Fibroblast of villous mesenchyme (primary cell): Measurements from ENCODE around the gene EGFLAM. TPM values are rescaled to one million over a fixed set of nuclear protein-coding genes. Genes with fewer than 3 reads are reported as not detected.

ENCODE experiments used
- DNase-seq: peaks from one replicate; pipeline ENCODE4 v3.0.0-alpha.2; 2010; ENCODE audit warnings: low read depth
- H3K4me3 ChIP-seq: 2 replicates; pipeline ENCODE4 v1.5.1; 2011; ENCODE audit warnings: low read depth, mild to moderate bottlenecking, low read length
- total RNA-seq: library from RNA; depleted of rRNA; stranded (reverse); fragments of >200 nt; gene quantifications from 2 replicates; pipeline ENCODE4 v1.2.3, GENCODE V29; 2012
- TF ChIP-seq, protein P1 (sequence below): IDR thresholded peaks from 2 replicates; pipeline ENCODE4 v1.5.1; 2012; ENCODE audit warnings: low read depth, mild to moderate bottlenecking, low read length; ENCODE audit not compliant: insufficient read depth

The EGFLAM gene
- total RNA-seq, 1 donor: 3.0 TPM

DNA sequence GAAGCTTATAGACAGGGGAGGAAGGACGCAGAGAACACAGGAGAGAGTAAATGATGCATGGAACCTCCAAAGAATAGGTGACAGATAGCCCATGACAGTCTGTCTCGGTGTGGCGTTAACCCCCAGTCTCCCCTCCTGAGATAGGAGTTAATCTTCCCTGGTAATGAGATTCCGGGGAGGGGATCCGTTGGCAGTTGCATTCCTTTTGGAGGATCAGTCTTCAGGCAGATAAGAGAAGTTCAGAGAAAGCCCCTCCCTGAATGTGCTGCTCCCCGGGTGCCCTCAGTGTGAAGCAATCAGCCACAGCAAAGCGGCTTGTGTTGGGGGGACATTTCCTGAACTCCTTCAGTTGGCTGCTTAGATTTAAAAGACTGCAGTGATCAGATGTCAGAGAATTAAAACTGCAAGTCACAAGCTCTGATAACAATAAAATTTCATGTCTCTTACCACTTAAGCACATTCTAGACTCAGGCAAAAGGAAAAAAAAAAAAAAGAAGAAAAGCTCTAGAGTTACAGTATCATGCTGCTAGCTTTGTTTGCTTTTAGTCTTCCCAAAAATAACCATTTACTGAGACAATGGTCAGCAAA lies 121.1 kb downstream of the EGFLAM start:
- TF ChIP-seq, protein P1, sequence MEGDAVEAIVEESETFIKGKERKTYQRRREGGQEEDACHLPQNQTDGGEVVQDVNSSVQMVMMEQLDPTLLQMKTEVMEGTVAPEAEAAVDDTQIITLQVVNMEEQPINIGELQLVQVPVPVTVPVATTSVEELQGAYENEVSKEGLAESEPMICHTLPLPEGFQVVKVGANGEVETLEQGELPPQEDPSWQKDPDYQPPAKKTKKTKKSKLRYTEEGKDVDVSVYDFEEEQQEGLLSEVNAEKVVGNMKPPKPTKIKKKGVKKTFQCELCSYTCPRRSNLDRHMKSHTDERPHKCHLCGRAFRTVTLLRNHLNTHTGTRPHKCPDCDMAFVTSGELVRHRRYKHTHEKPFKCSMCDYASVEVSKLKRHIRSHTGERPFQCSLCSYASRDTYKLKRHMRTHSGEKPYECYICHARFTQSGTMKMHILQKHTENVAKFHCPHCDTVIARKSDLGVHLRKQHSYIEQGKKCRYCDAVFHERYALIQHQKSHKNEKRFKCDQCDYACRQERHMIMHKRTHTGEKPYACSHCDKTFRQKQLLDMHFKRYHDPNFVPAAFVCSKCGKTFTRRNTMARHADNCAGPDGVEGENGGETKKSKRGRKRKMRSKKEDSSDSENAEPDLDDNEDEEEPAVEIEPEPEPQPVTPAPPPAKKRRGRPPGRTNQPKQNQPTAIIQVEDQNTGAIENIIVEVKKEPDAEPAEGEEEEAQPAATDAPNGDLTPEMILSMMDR: no peak
- H3K4me3 ChIP-seq: no peak overlapping the region
- peak; percentile 56 for DNase-seq

DNA sequence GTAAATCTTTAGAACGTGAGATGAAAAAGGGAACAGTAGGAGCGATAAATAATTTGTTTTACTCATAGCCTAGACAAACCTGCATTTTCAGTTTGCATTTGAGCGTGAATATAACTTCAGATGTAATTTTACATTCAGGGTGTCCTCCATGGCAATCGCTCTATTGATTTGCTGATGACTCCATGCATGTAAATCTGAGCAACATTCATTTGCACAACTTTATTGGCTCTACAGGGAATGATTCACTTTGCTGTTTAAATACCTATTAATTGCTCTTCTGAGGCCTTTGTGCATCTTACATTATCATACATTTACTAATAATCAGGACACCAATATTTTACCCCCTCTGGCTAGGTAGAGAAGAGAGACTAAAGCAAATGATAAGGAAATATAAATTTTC lies 122.2 kb downstream of the EGFLAM start:
- H3K4me3 ChIP-seq: no peak overlapping the region
- DNase-seq: no peak
- TF ChIP-seq, protein P1: no peak

DNA sequence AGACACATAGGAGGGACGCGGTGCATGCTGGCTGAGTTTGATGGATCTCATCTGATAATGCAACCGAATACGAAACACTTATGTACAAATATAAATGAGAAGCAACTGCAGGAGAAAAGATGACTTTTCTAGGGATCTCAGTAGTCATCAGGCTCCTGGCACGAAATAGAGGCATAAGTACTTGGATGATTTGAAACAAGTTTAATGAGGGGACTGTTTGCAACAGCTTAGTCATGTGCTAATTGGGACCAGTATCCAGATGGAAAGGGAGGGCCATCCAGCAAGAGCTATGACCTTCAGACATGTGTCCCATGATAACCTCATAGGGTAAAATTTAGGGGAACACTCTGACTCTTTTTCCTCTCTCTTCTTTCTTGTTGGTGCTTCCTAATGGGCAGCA lies 123.0 kb downstream of the EGFLAM start:
- TF ChIP-seq, protein P1: no peak
- H3K4me3 ChIP-seq: no peak overlapping the region
- DNase-seq: no peak

DNA sequence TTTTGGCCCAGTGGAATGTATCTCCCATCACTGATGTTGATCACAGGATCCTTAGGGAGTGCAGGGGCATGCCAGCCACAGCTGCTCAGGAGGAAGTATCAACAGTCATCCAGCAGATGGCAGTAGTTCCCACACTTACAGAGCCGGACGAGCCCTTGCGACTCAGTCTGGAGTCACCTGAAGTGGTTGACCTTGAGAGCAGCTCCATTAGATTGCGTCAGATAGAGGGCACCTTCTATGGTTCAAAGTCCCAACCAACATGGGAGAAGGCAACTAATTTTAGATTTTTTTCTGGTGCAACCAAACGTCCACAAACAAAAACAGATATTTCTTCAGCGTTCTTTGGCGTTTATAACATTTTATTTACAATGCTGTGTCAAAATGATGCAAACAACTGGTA lies 124.5 kb downstream of the EGFLAM start:
- TF ChIP-seq, protein P1: peak; percentile 95
- DNase-seq: peak; percentile 76
- H3K4me3 ChIP-seq: no peak overlapping the region

DNA sequence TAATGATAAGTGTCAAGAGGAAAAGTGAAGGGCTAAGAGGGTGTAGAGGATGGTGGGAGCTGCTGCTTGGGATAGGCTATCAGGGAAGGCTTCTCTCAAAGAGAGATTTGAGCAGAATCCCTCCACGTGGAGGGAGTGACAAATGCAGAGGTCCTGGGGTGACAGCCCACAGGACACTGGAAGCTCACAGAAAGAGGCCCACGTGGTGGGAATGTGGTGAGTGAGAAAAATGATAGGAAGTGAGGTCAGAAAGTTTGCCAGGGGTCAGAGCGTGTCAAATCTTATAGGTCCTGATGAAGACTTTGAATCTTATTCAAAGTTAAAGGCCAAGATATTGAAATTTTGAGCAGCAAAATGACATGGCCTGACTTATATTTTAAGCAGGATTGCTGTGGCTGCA lies 125.3 kb downstream of the EGFLAM start:
- no peak overlapping the region for H3K4me3 ChIP-seq
- TF ChIP-seq, protein P1: no peak
- DNase-seq: no peak

DNA sequence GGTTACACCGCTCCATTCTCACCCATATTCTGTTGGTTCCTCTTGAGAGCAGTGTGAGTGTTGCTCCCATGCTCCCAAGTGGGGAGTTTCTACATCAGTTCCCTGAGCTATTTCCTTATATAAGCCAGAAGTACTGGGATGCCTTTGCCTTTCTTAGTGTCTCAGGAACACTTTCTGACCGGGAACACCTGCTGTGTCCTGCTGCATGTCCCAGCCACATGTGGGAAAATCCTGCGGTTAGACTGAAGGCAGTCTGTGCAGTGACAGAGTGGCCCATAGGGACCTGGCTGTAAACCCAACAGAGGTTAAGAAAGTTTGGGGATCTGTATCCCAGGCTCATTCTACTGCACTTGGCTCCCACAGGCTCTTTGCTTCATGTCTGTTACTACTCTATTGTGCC lies 126.0 kb downstream of the EGFLAM start:
- DNase-seq: no peak
- H3K4me3 ChIP-seq: no peak overlapping the region
- TF ChIP-seq, protein P1: no peak

DNA sequence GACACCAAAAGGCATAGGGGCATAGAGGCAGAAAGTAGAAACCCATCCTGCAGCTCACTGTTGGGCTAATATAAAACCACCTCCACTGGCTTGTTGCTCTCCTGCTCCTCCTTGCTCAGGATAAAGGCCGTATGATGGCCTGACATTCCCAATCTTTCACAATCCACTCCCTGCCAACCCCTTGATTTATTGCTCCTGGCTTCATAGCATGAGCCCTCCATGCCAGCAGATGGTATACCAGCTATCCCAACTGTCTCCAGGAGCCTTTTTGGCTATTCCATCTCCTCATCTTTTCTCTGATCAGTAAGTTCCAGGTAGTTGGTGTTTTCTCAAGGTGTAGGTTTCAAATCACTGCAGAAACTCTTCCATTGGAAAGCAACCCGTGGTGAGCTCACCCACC lies 128.8 kb downstream of the EGFLAM start:
- TF ChIP-seq, protein P1: no peak
- no peak overlapping the region for H3K4me3 ChIP-seq
- DNase-seq: no peak
